Measurements from ENCODE around the gene SMOC2. TPM values are rescaled to one million over a fixed set of nuclear protein-coding genes. Genes with fewer than 3 reads are reported as not detected.

The SMOC2 gene
- total and polyA plus RNA-seq, 2 of the 13 experiments (the other 11 are each of a cell fraction or from before 2014, with no cell fraction given) = not detected

DNA sequence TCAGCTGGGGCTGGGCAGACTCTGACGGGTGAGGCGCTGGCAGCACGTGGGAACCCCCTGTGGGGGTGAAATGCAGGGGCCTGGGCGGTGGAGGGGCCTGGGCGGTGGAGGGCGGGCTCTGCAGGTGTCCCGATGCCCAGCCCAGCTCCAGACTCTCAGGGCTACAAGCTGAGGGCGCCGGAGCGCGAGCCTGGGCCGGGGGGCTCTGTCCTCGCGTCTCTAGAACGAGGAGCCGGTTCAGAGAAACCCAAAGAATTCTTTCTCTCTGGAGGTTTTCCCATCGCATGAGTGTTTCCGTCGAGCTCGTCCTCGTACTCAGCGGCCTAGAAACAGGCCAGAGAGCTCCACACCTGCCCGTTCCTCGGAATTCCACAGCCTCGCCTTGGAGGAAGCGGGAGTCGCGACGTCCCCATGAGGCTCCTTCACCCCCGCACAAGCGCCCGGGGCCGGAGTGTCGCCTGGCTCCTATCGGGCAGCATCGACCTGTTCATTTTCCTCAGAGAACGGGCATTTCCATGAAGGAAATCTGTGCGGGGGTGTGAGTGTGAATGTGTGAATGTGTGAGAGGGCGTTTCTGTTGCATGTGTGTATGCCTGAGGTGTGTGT is 76.9 kb downstream of the SMOC2 start (continued):
- TF ChIP-seq POGK (CRISPR knock-in tag; conservative IDR thresholded peaks at IDR 0.05) = no peak

- H2AFZ ChIP-seq (ENCODE audit: low read length) = no peak overlapping the region
- no peaks in the 10 kb centered on the region for H3K79me2 ChIP-seq (ENCODE audit: insufficient read depth, low read length)
- H3K9ac ChIP-seq (ENCODE audit: insufficient read depth, low read depth, low read length) = no peak overlapping the region
- FAIRE-seq (peak; percentile 8), DNase-seq (ENCODE audit: low spot score) (no peak), ATAC-seq (no peak)
- no peaks in the 10 kb centered on the region for H4K20me1 ChIP-seq (ENCODE audit: insufficient read depth, low read length)
- BruUV-seq (replicated peaks) = no TSS peak
- H3K9me3 ChIP-seq (ENCODE audit: low read length) = no peaks in the 10 kb centered on the region
- WGBS (ENCODE audit: low lambda C conversion rate) = 55% methylated on average over 4 of the region's 4 CpGs
- no peak overlapping the region for H3K4me2 ChIP-seq (ENCODE audit: low read depth, low read length)
- H3K4me1 ChIP-seq (ENCODE audit: insufficient read depth, low read length) = no peaks in the 10 kb centered on the region
- ChIA-PET POLR2A (no interaction called here), CTCF (ENCODE audit: low intra/inter-chr PET ratio, low total read pairs) (no interaction called here)
- no peak overlapping the region for H3K27ac ChIP-seq (ENCODE audit: extremely low read length, insufficient read depth, low read length)
- peaks cover 5 to 60% of the 10 kb centered on the region in 2 experiments; a peak in 3 of 5 replicates for H3K27me3 ChIP-seq (ENCODE audit: control insufficient read depth in 1 of 2, insufficient read depth in 2 of 2, low read length in 2 of 2)
- intact Hi-C loops (cut with micrococcal nuclease; ENCODE audit: unreplicated experiment) (no loop called here), in situ Hi-C loops (cut with HindIII; ENCODE audit: extremely low pct_ligation_motif_present, low pct_unique_long_range_greater_than_20kb) (no loop called here)
- no peaks in the 10 kb centered on the region for H3K36me3 ChIP-seq (replicated peaks in 1 of 2; ENCODE audit: control insufficient read depth in 1 of 2, insufficient read depth in 2 of 2, low read length in 2 of 2)
- H3K4me3 ChIP-seq (replicated peaks in 1 of 3; ENCODE audit: insufficient read depth in 1 of 3, low read depth in 2 of 3, low read length in 3 of 3) = no peak overlapping the region
- peak; percentile 65; the same call in 1 of the 2 replicates for TF ChIP-seq ATM (IDR thresholded peaks at IDR 0.05; ENCODE audit: borderline replicate concordance)
- no peak for TF ChIP-seq MIER3 (CRISPR knock-in tag; IDR thresholded peaks at IDR 0.05; ENCODE audit: borderline replicate concordance)
- TF ChIP-seq MIXL1 (CRISPR knock-in tag; IDR thresholded peaks at IDR 0.05) = no peak
- TF ChIP-seq SMYD3 (CRISPR knock-in tag; IDR thresholded peaks at IDR 0.05) = no peak
- no peak for TF ChIP-seq MYNN (CRISPR knock-in tag; IDR thresholded peaks at IDR 0.05; ENCODE audit: low read depth)
- TF ChIP-seq MAFK (conservative IDR thresholded peaks at IDR 0.05 in 1 of 2, IDR thresholded peaks at IDR 0.05 in 1 of 2; ENCODE audit: low read length in 2 of 2) = no peak
- TF ChIP-seq HMGA1 (CRISPR knock-in tag; conservative IDR thresholded peaks at IDR 0.05) = no peak
- no peak for TF ChIP-seq ZFY (CRISPR knock-in tag; IDR thresholded peaks at IDR 0.05)
- TF ChIP-seq IKZF4 (CRISPR knock-in tag; IDR thresholded peaks at IDR 0.05; ENCODE audit: borderline replicate concordance, low read depth, not compliant biosample characterization) = no peak
- peak; percentile 84; the same call in 1 of the 2 replicates for TF ChIP-seq PLRG1 (conservative IDR thresholded peaks at IDR 0.05)
- TF ChIP-seq ZNF460 (CRISPR knock-in tag; IDR thresholded peaks at IDR 0.05; ENCODE audit: borderline replicate concordance) = no peak
- no peak for TF ChIP-seq ZMYM3 (CRISPR knock-in tag; IDR thresholded peaks at IDR 0.05)
- peak; percentile 69 for TF ChIP-seq MNT (IDR thresholded peaks at IDR 0.05)
- peak; percentile 62; the same call in 1 of the 2 replicates for TF ChIP-seq FOXA1 (IDR thresholded peaks at IDR 0.05)
- no peak for TF ChIP-seq FOXA1 (CRISPR knock-in tag; IDR thresholded peaks at IDR 0.05)
- TF ChIP-seq ZNF841 (CRISPR knock-in tag; IDR thresholded peaks at IDR 0.05; ENCODE audit: borderline replicate concordance) = no peak
- TF ChIP-seq HOXA7 (CRISPR knock-in tag; IDR thresholded peaks at IDR 0.05) = no peak
- peak; percentile 88 for TF ChIP-seq ZNF282 (IDR thresholded peaks at IDR 0.05; ENCODE audit: partially characterized antibody)
- TF ChIP-seq FLYWCH1 (CRISPR knock-in tag; IDR thresholded peaks at IDR 0.05) = no peak
- TF ChIP-seq NFE2 (CRISPR knock-in tag; IDR thresholded peaks at IDR 0.05) = no peak
- TF ChIP-seq ONECUT2 (CRISPR knock-in tag; IDR thresholded peaks at IDR 0.05) = no peak
- peak; percentile 46; the same call in 1 of the 2 replicates for TF ChIP-seq IKZF1 (IDR thresholded peaks at IDR 0.05)
- TF ChIP-seq RAD51 (IDR thresholded peaks at IDR 0.05; ENCODE audit: borderline replicate concordance) = 0 out of 2 replicates have a peak, but pooled peaks have one; percentile 38
- no peak for TF ChIP-seq PHF20 (CRISPR knock-in tag; IDR thresholded peaks at IDR 0.05)
Measured at GRCh38 chr6:168518348-168518745, 77.4 kb downstream of the SMOC2 start.

All from HepG2 (cell line).